K562 (cell line): ENCODE data around the gene ACSF2. TPM values are rescaled to one million over a fixed set of nuclear protein-coding genes. Genes with fewer than 3 reads are reported as not detected.
A peak's percentile ranks its signal among the peaks of the same experiment; 100 is the strongest.

ENCODE experiments used
- ATAC-seq: fragments of 200-7000 bp; cut with Tn5 transposase; 3 replicates; pipeline ENCODE4 v1.9.1; 2020; ENCODE audit warnings: moderate library complexity
- BruUV-seq: library from RNA; stranded (reverse); fragments of 400-500 nt; replicated peaks from 2 replicates; lab custom pipeline; 2021; lab: Mats Ljungman, UMichigan
- CTCF ChIA-PET: fragments of 300-600 bp; formaldehyde crosslinking; extraction: SDS; loops from one replicate; lab custom pipeline; 2021; ENCODE audit warnings: low intra/inter-chr PET ratio; lab: Yijun Ruan, JAX
- POLR2A ChIA-PET: fragments of 300-600, 350-650 bp; sonication (Branson Sonifier 250); formaldehyde crosslinking; extraction: SDS; loops from one replicate; lab custom pipeline; 2021; ENCODE audit warnings: antibody characterized with exemption, inconsistent platforms; lab: Yijun Ruan, JAX
- DNase-seq, 4 experiments: peaks; one replicate each; pipeline versions ENCODE4 v3.0.0 to v3.0.0-alpha.2; 2011 to 2018; ENCODE audit warnings: low spot score in 3 of 4, mixed read lengths in 3 of 4; ENCODE audit errors: extremely low read depth in 1 of 4
- FAIRE-seq: peaks from 2 replicates; lab custom pipeline; 2011; peaks lifted over from hg19 to GRCh38; lab: Jason Lieb, UNC
- H2AFZ ChIP-seq: 2 replicates; pipeline ENCODE4 v1.6.0; 2011; ENCODE audit warnings: low read depth, low read length, control low read depth, inconsistent platforms
- H3K27ac ChIP-seq: fragments of 200-600 bp; 3 replicates; pipeline ENCODE4 v1.8.0; 2011; ENCODE audit warnings: low read depth, mild to moderate bottlenecking, control low read depth, inconsistent platforms, low read length, moderate library complexity, mixed read lengths; ENCODE audit errors: extremely low read depth
- H3K27me3 ChIP-seq, 2 experiments: fragments of 300-600 bp in 1 of 2; 2 replicates in 1 of 2; 3 replicates in 1 of 2; pipeline versions ENCODE4 v1.6.0 to v1.8.0; 2011; ENCODE audit warnings: inconsistent platforms in 2 of 2, low read length in 2 of 2, mild to moderate bottlenecking in 1 of 2, mixed read lengths in 1 of 2, moderate library complexity in 1 of 2; ENCODE audit not compliant: control insufficient read depth in 2 of 2, insufficient read depth in 2 of 2
- H3K36me3 ChIP-seq: fragments of 300-600 bp; 3 replicates; pipeline ENCODE4 v1.8.0; 2011; ENCODE audit warnings: mild to moderate bottlenecking, low read length, inconsistent platforms; ENCODE audit not compliant: control insufficient read depth, insufficient read depth
- H3K4me1 ChIP-seq, 2 experiments: fragments of 200-600 bp in 1 of 2; replicated peaks in 1 of 2; 2 replicates in 1 of 2; 3 replicates in 1 of 2; pipeline versions ENCODE4 v1.5.1 to v1.8.0; 2011; ENCODE audit warnings: inconsistent platforms in 2 of 2, low read length in 2 of 2, mild to moderate bottlenecking in 1 of 2, mixed read lengths in 1 of 2, moderate library complexity in 1 of 2; ENCODE audit not compliant: control insufficient read depth in 2 of 2, insufficient read depth in 2 of 2
- H3K4me2 ChIP-seq: 2 replicates; pipeline ENCODE4 v1.6.1; 2011; ENCODE audit warnings: low read length, control low read depth, inconsistent platforms, mixed read lengths; ENCODE audit not compliant: insufficient read depth
- H3K4me3 ChIP-seq: fragments of 200-600 bp; sonication (generic), shearing (Covaris generic); 2 replicates; pipeline ENCODE4 v1.5.1; 2016; ENCODE audit warnings: control low read depth, inconsistent platforms
- H3K79me2 ChIP-seq: fragments of 200-600 bp; 3 replicates; pipeline ENCODE4 v1.8.0; 2011; ENCODE audit warnings: low read length, inconsistent platforms; ENCODE audit not compliant: control insufficient read depth, insufficient read depth
- H3K9ac ChIP-seq, 2 experiments: 2 replicates each; pipeline versions ENCODE4 v1.6.0 to v1.6.1; 2011; ENCODE audit warnings: low read depth in 2 of 2, low read length in 2 of 2, control low read depth in 1 of 2, inconsistent platforms in 1 of 2, mild to moderate bottlenecking in 1 of 2, mixed read lengths in 1 of 2; ENCODE audit not compliant: insufficient read depth in 1 of 2
- H3K9me1 ChIP-seq: one replicate; pipeline ENCODE4 v1.6.0; 2011; ENCODE audit warnings: inconsistent platforms, mild to moderate bottlenecking, low read length, moderate library complexity; ENCODE audit not compliant: control insufficient read depth, insufficient read depth
- H3K9me3 ChIP-seq: replicated peaks from 2 replicates; pipeline ENCODE4 v1.5.1; 2011; ENCODE audit warnings: low read depth, low read length, inconsistent platforms; ENCODE audit not compliant: control insufficient read depth, insufficient read depth
- H4K20me1 ChIP-seq: replicated peaks from 2 replicates; pipeline ENCODE4 v1.6.1; 2011; ENCODE audit warnings: low read length, inconsistent platforms, mixed read lengths; ENCODE audit not compliant: control insufficient read depth, insufficient read depth
- ARNT ChIP-seq, 2 experiments: fragments of 450-650 bp; IDR thresholded peaks; 2 replicates each; pipeline ENCODE4 v1.6.1; 2016; ENCODE audit warnings: mild to moderate bottlenecking in 1 of 2
- CC2D1A ChIP-seq: fragments of 450-650 bp; IDR thresholded peaks from 2 replicates; pipeline ENCODE4 v1.6.1; 2017; ENCODE audit warnings: mild to moderate bottlenecking
- FOSL1 ChIP-seq: fragments of 200-800 bp; sonication (Bioruptor generic); conservative IDR thresholded peaks from 2 replicates; pipeline ENCODE4 v1.6.1; 2016; ENCODE audit warnings: missing genetic modification characterization, missing compliant biosample characterization
- LCOR ChIP-seq: sonication (generic); formaldehyde crosslinking; IDR thresholded peaks from 2 replicates; pipeline ENCODE4 v1.8.0; 2022; ENCODE audit warnings: mild to moderate bottlenecking, missing genetic modification reagents
- NR2C2 ChIP-seq, 2 experiments: fragments of 200-800 bp in 1 of 2; sonication (Bioruptor generic) in 1 of 2; sonication (generic) in 1 of 2; formaldehyde crosslinking in 1 of 2; IDR thresholded peaks; 2 replicates each; pipeline versions ENCODE4 v1.6.1 to v1.8.0; 2016 to 2022; ENCODE audit warnings: mild to moderate bottlenecking in 1 of 2, missing compliant biosample characterization in 1 of 2, missing genetic modification characterization in 1 of 2, missing genetic modification reagents in 1 of 2
- RAD21 ChIP-seq, 2 experiments: fragments of 250-450 bp in 1 of 2; fragments of 450-650 bp in 1 of 2; sonication (Bioruptor Pico) in 1 of 2; formaldehyde crosslinking in 1 of 2; IDR thresholded peaks in 1 of 2; conservative IDR thresholded peaks in 1 of 2; 2 replicates each; pipeline versions ENCODE4 v1.4.0 to v1.8.0; 2020 to 2022; ENCODE audit warnings: mild to moderate bottlenecking in 2 of 2, moderate library complexity in 1 of 2
- SMAD4 ChIP-seq: fragments of 250-450 bp; sonication (Bioruptor Pico); conservative IDR thresholded peaks from 2 replicates; pipeline ENCODE4 v1.8.0; 2021; ENCODE audit warnings: inconsistent platforms, mild to moderate bottlenecking, moderate library complexity
- SP2 ChIP-seq: IDR thresholded peaks from 2 replicates; pipeline ENCODE4 v1.6.1; 2011; ENCODE audit warnings: mild to moderate bottlenecking, low read depth, low read length, moderate library complexity; ENCODE audit not compliant: poor library complexity, severe bottlenecking; ENCODE audit errors: extremely low read depth
- SREBF1 ChIP-seq: fragments of 150-350 bp; IDR thresholded peaks from 2 replicates; pipeline ENCODE4 v1.6.1; 2014; ENCODE audit warnings: antibody characterized with exemption, low read depth, low read length, borderline replicate concordance
- TEAD4 ChIP-seq, 2 experiments: sonication (generic) in 1 of 2; formaldehyde crosslinking in 1 of 2; IDR thresholded peaks; 2 replicates each; pipeline versions ENCODE4 v1.6.1 to v1.8.0; 2012 to 2022; ENCODE audit warnings: borderline replicate concordance in 1 of 2, inconsistent platforms in 1 of 2, low read length in 1 of 2, mild to moderate bottlenecking in 1 of 2, missing genetic modification reagents in 1 of 2
- WGBS: fragments of 100-300 bp; shearing (Covaris generic); methylation state at CpG from one replicate; pipeline ENCODE4 v1.1.6; 2016; ENCODE audit warnings: low coverage, mixed read lengths; ENCODE audit not compliant: insufficient coverage; ENCODE audit errors: missing lambda C conversion rate; 5-methylcytosine and 5-hydroxymethylcytosine counted together
- in situ Hi-C: fragments of 300-500 bp; cut with MboI; formaldehyde crosslinking; loops from 4 replicates; pipeline ENCODE4 v1.15.0; 2018; ENCODE audit warnings: inconsistent platforms, mixed read lengths
- intact Hi-C: fragments of 100-400 bp; cut with micrococcal nuclease; formaldehyde crosslinking; loops from 2 replicates; pipeline ENCODE4 v1.14.2; 2022
- polyA plus RNA-seq, 8 experiments: library from polyadenylated mRNA; depleted of rRNA in 4 of 8; stranded (reverse) in 5 of 8; unstranded in 3 of 8; fragments of >200 nt; fragmentation: Nextera tagmentation in 2 of 8; fragmentation: Illumina TruSeq in 1 of 8; extraction: Ambion mirVana in 2 of 8; extraction: Trizol in 1 of 8; gene quantifications; 2 replicates each; pipeline versions ENCODE4 v1.2.1 to v1.2.3, GENCODE V29; 2011 to 2014; ENCODE audit warnings: inconsistent platforms in 1 of 8, missing spikeins in 1 of 8
- total RNA-seq, 7 experiments: library from RNA; depleted of rRNA in 6 of 7; stranded (reverse); fragments of >200 nt in 6 of 7; fragmentation: Illumina TruSeq in 2 of 7; extraction: Trizol in 2 of 7; gene quantifications; 2 replicates each; pipeline versions ENCODE4 v1.2.1 to v1.2.3, GENCODE V29; 2011 to 2021; ENCODE audit warnings: low replicate concordance in 1 of 7
- TF ChIP-seq, protein P1 (sequence below): fragments of 250-450 bp; sonication (Bioruptor Pico); IDR thresholded peaks from 2 replicates; pipeline ENCODE4 v1.9.0; 2021; ENCODE audit warnings: mild to moderate bottlenecking, inconsistent platforms
- TF ChIP-seq, protein P2 (sequence below), 3 experiments: IDR thresholded peaks in 2 of 3; conservative IDR thresholded peaks in 1 of 3; 2 replicates each; pipeline ENCODE4 v1.5.1; 2011 to 2012; ENCODE audit warnings: low read length in 3 of 3, mild to moderate bottlenecking in 3 of 3, control low read depth in 2 of 3, improper control_type of control experiment in 1 of 3, inconsistent platforms in 1 of 3, low read depth in 1 of 3, mixed read lengths in 1 of 3, moderate library complexity in 1 of 3; ENCODE audit not compliant: insufficient read depth in 2 of 3

The ACSF2 gene
- total and polyA plus RNA-seq, 9 of the 15 experiments (the other 6 are each of a cell fraction or from before 2014, with no cell fraction given), result 0.89 to 6.1 (median 3.5) TPM

DNA sequence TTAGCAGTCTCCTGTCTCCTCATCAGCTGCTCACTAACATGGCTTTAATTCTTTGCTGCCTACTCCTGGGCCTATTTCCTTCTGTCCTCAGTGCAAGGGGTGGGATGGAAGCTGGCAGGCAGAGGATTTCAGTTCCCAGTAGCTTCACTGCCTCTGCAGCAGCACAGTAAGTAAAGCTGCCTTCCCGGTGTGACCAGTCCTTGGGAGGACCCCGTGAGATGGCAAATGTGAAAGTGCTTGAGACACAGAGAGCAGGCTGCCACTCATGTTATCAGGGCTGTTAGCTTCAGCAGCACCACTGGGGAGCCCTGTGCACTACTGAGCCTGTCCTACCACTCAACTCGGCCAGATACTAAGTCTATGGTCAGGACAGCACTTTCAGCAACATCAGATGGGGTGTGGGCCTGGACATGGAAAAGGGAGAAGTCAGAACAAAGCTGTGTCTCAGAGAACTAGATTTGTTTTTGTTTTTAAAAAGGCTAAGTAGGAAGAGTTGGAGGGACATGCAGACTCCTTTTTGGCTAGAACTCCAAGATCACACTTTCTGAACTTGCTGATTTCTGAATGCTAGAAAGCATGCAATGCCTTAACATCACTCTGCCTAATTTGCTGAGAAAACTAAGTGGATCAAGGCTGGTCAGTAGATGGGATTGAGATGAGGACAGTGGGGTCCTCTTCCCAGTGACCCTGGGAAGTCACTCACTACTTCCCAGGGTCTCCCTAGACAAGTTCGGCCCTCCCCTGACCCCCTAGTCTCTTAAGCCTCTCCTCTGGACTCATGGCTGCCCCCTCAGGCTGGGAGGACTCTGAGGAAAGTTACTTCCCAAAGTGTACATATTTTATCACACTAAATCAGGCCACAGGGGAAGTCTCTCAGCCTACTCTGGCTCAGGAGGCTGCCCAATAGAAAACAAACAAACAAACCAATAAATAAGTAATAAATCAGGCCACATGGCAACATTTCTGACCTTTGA lies 1.1 kb downstream of the ACSF2 start:
- intact Hi-C loops, result loop anchor here (2.0 kb wide), 2 partner anchors 30 to 52 kb away; partner anchors contain the start of genes LRRC59 and RSAD1
- H3K79me2 ChIP-seq, result no peaks in the 10 kb centered on the region
- TF ChIP-seq LCOR, result peak; percentile 45; the same call in 1 of the 2 replicates
- TF ChIP-seq, protein P1, sequence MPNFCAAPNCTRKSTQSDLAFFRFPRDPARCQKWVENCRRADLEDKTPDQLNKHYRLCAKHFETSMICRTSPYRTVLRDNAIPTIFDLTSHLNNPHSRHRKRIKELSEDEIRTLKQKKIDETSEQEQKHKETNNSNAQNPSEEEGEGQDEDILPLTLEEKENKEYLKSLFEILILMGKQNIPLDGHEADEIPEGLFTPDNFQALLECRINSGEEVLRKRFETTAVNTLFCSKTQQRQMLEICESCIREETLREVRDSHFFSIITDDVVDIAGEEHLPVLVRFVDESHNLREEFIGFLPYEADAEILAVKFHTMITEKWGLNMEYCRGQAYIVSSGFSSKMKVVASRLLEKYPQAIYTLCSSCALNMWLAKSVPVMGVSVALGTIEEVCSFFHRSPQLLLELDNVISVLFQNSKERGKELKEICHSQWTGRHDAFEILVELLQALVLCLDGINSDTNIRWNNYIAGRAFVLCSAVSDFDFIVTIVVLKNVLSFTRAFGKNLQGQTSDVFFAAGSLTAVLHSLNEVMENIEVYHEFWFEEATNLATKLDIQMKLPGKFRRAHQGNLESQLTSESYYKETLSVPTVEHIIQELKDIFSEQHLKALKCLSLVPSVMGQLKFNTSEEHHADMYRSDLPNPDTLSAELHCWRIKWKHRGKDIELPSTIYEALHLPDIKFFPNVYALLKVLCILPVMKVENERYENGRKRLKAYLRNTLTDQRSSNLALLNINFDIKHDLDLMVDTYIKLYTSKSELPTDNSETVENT, result peak; percentile 69; the same call in 1 of the 2 replicates
- peak; percentile 93 for TF ChIP-seq CC2D1A
- TF ChIP-seq SP2, result peak; percentile 35
- 0 out of 4 replicates have a peak, but pooled peaks of 1 of the 2 experiments have one; percentile 14 for TF ChIP-seq RAD21 (CRISPR knock-in tag; conservative IDR thresholded peaks at IDR 0.05 in 1 of 2, IDR thresholded peaks at IDR 0.05 in 1 of 2)
- TF ChIP-seq TEAD4 (IDR thresholded peaks at IDR 0.05; ENCODE audit: low read length), result peak; percentile 5; the same call in 1 of the 2 replicates
- no peak for TF ChIP-seq TEAD4 (CRISPR knock-in tag; IDR thresholded peaks at IDR 0.05; ENCODE audit: borderline replicate concordance)
- 0 out of 2 replicates have a peak, but pooled peaks have one; percentile 15 for TF ChIP-seq SREBF1
- TF ChIP-seq ARNT (IDR thresholded peaks at IDR 0.05), result 0 out of 4 replicates have a peak, but pooled peaks of 1 of the 2 experiments have one; percentile 44
- peak; percentile 36; the same call in 1 of the 2 replicates for TF ChIP-seq FOSL1 (tag)
- TF ChIP-seq SMAD4 (CRISPR knock-in tag), result 0 out of 2 replicates have a peak, but pooled peaks have one; percentile 24
- TF ChIP-seq, protein P2, sequence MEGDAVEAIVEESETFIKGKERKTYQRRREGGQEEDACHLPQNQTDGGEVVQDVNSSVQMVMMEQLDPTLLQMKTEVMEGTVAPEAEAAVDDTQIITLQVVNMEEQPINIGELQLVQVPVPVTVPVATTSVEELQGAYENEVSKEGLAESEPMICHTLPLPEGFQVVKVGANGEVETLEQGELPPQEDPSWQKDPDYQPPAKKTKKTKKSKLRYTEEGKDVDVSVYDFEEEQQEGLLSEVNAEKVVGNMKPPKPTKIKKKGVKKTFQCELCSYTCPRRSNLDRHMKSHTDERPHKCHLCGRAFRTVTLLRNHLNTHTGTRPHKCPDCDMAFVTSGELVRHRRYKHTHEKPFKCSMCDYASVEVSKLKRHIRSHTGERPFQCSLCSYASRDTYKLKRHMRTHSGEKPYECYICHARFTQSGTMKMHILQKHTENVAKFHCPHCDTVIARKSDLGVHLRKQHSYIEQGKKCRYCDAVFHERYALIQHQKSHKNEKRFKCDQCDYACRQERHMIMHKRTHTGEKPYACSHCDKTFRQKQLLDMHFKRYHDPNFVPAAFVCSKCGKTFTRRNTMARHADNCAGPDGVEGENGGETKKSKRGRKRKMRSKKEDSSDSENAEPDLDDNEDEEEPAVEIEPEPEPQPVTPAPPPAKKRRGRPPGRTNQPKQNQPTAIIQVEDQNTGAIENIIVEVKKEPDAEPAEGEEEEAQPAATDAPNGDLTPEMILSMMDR (IDR thresholded peaks at IDR 0.05 in 2 of 3, conservative IDR thresholded peaks at IDR 0.05 in 1 of 3; ENCODE audit: insufficient read depth in 2 of 3, low read depth in 1 of 3, low read length in 3 of 3), result peak; percentile 56 to 75 (median 71)
- TF ChIP-seq NR2C2 (CRISPR knock-in tag; IDR thresholded peaks at IDR 0.05), result no peak
- TF ChIP-seq NR2C2 (tag; IDR thresholded peaks at IDR 0.05), result peak; percentile 70; the same call in 1 of the 2 replicates

More for the DNA sequence above, 1.1 kb downstream of the ACSF2 start:
- H3K4me2 ChIP-seq, result peak overlapping the region; percentile 89
- no peaks in the 10 kb centered on the region for H4K20me1 ChIP-seq
- H3K4me3 ChIP-seq, result peak overlapping the region; percentile 64
- H3K9me1 ChIP-seq, result no peaks in the 10 kb centered on the region
- H3K4me1 ChIP-seq, result peaks cover 28 to 36% of the 10 kb centered on the region in 2 experiments
- in situ Hi-C loops, result no loop called here
- H3K9ac ChIP-seq, result peak overlapping the region; percentile 39 to 88; a peak in 3 of 4 replicates
- peak overlapping the region; percentile 78 for H2AFZ ChIP-seq
- DNase-seq (peak; percentile 53 to 71 (median 64)), FAIRE-seq (peak; percentile 78), ATAC-seq (peak; percentile 82)
- no peaks in the 10 kb centered on the region for H3K9me3 ChIP-seq
- ChIA-PET CTCF (no interaction called here), POLR2A (interaction anchor here (0.7 to 0.8 kb wide), 2 partner anchors 30 to 37 kb away, joined by 3 read pairs; partner anchors contain the start of gene LRRC59)
- H3K27me3 ChIP-seq, result no peaks in the 10 kb centered on the region
- H3K36me3 ChIP-seq, result no peaks in the 10 kb centered on the region
- H3K27ac ChIP-seq, result peak overlapping the region; percentile 26; the same call in 2 of the 3 replicates
- 5% methylated on average over 4 of the region's 4 CpGs for WGBS
- TSS peak; percentile 62 for BruUV-seq
